GM10266 (cell line): ENCODE data around the gene SLC47A2.

ENCODE experiments used
- DNase-seq: peaks from one replicate; pipeline ENCODE4 v3.0.0; 2012; ENCODE audit errors: extremely low spot score
- TF ChIP-seq, protein P1 (sequence below): IDR thresholded peaks from 2 replicates; pipeline ENCODE4 v1.5.1; 2012; ENCODE audit warnings: mild to moderate bottlenecking, low read depth; ENCODE audit not compliant: control insufficient read depth, insufficient read depth; ENCODE audit errors: missing control alignments

The SLC47A2 gene

DNA sequence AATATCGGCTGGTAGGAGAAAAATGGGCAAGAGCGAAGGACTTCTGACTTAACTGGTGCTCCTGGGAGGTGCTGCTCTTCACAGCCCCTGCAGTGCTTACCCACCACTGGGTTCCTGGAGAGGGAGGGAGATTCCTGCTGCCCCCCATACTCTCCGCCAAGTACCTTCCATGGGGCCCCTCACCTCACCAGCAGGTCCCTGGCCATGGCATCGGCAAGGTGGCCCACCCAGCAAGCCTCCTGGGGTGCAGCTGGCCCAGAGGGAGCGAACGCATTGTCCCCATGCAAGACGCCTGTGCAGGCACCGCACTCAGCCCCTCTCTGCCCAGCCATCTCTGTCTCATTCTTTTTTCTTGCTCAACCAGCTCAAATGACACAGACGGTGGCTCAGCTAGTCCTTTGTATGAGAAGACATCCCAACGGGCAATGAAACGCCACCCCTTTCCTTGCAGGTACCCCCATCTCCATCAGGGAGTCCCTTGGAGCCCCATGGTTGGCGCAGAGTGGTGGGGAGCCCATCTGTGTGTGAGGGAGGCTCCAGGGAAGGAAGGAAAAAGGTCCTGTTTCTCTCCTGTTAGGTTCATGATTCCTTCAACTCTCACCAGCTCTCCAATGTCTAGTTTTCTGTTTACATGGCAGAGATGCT is 41.3 kb upstream of the SLC47A2 start:
- DNase-seq = no peak
- TF ChIP-seq, protein P1, sequence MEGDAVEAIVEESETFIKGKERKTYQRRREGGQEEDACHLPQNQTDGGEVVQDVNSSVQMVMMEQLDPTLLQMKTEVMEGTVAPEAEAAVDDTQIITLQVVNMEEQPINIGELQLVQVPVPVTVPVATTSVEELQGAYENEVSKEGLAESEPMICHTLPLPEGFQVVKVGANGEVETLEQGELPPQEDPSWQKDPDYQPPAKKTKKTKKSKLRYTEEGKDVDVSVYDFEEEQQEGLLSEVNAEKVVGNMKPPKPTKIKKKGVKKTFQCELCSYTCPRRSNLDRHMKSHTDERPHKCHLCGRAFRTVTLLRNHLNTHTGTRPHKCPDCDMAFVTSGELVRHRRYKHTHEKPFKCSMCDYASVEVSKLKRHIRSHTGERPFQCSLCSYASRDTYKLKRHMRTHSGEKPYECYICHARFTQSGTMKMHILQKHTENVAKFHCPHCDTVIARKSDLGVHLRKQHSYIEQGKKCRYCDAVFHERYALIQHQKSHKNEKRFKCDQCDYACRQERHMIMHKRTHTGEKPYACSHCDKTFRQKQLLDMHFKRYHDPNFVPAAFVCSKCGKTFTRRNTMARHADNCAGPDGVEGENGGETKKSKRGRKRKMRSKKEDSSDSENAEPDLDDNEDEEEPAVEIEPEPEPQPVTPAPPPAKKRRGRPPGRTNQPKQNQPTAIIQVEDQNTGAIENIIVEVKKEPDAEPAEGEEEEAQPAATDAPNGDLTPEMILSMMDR = no peak

DNA sequence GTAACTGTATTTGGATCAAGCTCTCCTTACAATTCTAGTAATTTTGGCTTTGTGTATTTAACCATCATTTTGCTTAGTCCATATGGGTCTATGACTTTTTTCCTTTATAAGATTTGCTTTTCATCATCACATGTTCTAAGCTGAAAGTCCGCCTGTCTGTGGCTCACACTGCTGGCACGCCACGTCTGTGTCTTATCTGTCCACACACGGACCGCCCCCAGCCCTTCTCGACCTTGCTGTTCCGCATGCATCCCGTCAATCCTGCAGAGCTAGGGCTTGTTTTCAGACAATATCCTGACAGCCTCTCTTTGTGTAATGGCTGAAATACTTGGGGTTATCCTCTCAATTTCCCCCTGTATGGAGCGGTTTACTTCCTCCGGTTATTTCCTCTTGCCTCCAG is 40.2 kb upstream of the SLC47A2 start:
- TF ChIP-seq, protein P1 = no peak
- DNase-seq = no peak

DNA sequence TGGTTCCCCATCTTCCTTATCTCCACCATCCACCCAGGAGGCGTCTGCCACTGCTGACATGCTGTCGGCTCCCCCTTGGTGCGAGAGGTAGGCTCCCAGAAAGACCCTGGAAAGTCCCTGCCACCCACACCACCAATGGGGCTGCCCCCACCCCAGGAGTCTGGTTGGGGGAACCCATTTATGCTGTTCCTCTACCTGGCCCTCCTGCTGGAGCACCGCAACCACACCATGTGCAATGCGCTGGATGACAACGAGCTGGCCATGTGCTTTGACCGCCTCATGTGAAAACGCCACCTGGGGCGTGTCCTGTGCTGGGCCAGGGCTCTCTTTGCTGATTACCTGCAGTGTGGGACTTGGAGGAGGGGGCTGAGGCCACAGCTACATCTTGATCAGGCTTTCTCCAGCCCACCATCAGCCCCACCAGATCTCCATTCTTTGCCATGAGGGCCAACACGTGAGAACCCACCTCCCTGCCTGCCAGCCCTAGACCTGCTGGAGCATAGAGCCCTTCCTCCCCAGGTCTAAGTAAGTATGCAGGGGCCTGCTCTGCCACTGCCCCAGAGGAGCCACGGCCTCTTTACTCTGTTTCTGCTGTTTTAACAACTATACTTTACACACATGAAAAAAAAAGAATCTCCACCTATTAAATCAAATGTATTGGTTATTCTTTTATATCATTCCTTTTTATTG is 39.6 kb upstream of the SLC47A2 start:
- TF ChIP-seq, protein P1 = no peak
- peak; percentile 67 for DNase-seq

DNA sequence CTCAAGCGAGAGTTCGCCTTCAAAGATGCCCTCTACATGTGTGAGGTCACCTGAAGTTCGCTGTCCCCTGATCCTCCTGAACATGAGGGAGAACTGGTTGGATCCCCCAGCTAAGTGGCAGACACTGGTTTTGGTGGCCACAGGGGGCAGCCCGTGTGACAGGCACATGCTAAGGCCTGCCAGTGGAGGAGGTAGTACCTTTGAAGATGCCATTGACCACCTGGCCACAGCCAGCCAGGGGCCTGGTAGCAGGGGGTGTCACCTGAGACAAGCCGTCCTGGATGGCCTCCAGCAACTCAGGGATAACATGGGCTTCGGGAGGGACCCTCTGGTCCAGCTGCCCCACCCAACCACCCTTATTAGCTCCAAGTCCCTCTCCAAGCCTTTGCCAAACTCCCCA is 39.0 kb upstream of the SLC47A2 start:
- TF ChIP-seq, protein P1 = no peak
- DNase-seq = no peak

DNA sequence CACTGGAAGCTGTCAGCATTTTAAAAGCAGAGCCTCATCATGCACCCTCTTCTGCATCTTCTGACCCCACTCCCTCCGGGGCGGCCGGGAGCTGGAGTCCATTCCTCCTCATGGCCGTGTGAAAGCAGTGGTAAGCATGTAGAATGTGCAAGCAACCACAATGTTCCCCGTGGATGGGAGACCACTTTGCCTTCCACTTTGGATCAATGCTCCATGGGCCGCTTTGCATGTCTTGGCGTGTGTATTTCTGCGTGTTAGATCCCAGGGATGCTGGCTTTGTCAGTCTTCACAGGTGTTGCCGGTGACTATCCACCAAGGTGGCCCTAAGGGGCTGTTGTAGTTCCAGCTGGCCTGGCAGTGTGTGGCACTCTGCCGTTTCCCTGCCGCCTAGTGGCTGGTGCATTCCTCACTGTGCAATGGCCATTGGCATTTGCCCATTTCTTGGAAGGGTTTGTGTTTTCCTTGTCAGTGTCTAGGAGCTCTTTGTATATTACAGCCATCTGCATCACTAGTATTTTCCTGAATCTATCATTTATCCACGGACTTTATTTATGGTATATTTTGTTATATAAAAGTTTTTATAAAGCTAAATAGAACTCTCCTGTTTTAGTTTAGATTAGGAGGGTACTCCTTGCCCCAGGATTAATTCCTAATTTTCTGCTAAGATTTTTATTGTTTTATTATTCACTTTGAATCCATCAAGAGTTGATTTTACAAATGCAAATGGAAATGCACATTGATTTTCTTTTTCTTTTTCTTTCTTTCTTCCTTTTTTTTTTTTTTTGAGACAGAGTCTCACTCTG is 37.5 kb upstream of the SLC47A2 start:
- DNase-seq = no peak
- TF ChIP-seq, protein P1 = peak; percentile 21

DNA sequence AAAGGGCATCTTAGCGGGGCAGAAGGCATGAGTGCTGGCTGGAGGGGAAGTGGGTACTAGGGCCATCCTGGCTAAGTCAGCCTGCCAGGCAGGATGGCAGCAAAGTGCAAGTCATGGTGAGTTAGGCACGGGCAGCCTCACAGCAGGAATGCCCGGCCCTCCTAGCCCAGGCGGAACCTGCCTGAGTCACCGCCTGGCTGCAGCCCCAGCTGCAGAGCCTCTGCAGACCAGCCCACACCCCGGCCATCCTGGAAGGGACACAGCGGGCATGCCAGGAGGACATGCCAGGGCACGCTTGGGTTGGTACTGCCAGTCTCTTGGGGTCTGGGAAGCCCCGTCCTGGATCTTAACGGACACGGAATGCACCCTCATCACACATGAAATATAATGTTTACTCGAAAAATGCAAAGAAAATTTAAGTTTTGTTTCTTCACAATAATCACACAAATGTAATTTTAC is 36.7 kb upstream of the SLC47A2 start:
- no peak for DNase-seq
- TF ChIP-seq, protein P1 = no peak
